Choroid plexus epithelial cell (primary cell): ENCODE measurements around the gene LTBP4.

Source experiments
- DNase-seq: peaks from one replicate; pipeline ENCODE4 v3.0.0-alpha.2; 2010; ENCODE audit warnings: low read depth
- H3K4me3 ChIP-seq: 2 replicates; pipeline ENCODE4 v1.5.1; 2011; ENCODE audit warnings: low read depth, mild to moderate bottlenecking, control low read depth, low read length, moderate library complexity
- CTCF ChIP-seq: conservative IDR thresholded peaks from 2 replicates; pipeline ENCODE4 v1.5.1; 2011; ENCODE audit warnings: low read depth, mild to moderate bottlenecking, control low read depth, inconsistent platforms, low read length, moderate library complexity

Gene LTBP4

GRCh38 chr19:40578442-40578908 is 22.7 kb upstream of the LTBP4 start:
- no peak overlapping the region for H3K4me3 ChIP-seq
- peak; percentile 49 for DNase-seq
- no peak for TF ChIP-seq CTCF

- no peak overlapping the region for H3K4me3 ChIP-seq
- no peak for TF ChIP-seq CTCF
- no peak for DNase-seq
Observed at GRCh38 chr19:40580619-40581018, 20.6 kb upstream of the LTBP4 start.

- DNase-seq, result no peak
- no peak overlapping the region for H3K4me3 ChIP-seq
- no peak for TF ChIP-seq CTCF
Observed at GRCh38 chr19:40581531-40581930, 19.6 kb upstream of the LTBP4 start.

GRCh38 chr19:40582467-40582866 is 18.7 kb upstream of the LTBP4 start:
- H3K4me3 ChIP-seq, result no peak overlapping the region
- TF ChIP-seq CTCF, result no peak

GRCh38 chr19:40583283-40583682 is 17.9 kb upstream of the LTBP4 start:
- no peak for TF ChIP-seq CTCF
- H3K4me3 ChIP-seq, result no peak overlapping the region
- DNase-seq, result no peak

More at GRCh38 chr19:40582467-40582866, 18.7 kb upstream of the LTBP4 start:
- no peak for DNase-seq

GRCh38 chr19:40584007-40584406 is 17.2 kb upstream of the LTBP4 start:
- TF ChIP-seq CTCF, result peak; percentile 51
- DNase-seq, result no peak
- no peak overlapping the region for H3K4me3 ChIP-seq

GRCh38 chr19:40585241-40585981 is 15.8 kb upstream of the LTBP4 start:
- TF ChIP-seq CTCF, result no peak
- DNase-seq, result peak; percentile 58
- no peak overlapping the region for H3K4me3 ChIP-seq
